Osteoblast (primary cell): Measurements from ENCODE around the gene HSD11B2. TPM values are rescaled to one million over a fixed set of nuclear protein-coding genes. Genes with fewer than 3 reads are reported as not detected.

Source experiments
- DNase-seq: peaks from one replicate; pipeline ENCODE4 v3.0.0; 2011; ENCODE audit warnings: low spot score, mixed read lengths; ENCODE audit not compliant: insufficient read length; ENCODE audit errors: missing footprints
- H2AFZ ChIP-seq: 2 replicates; pipeline ENCODE4 v1.6.0; 2011; ENCODE audit warnings: mild to moderate bottlenecking, low read length
- H3K27ac ChIP-seq: 2 replicates; pipeline ENCODE4 v1.5.1; 2011; ENCODE audit warnings: mild to moderate bottlenecking, low read depth, low read length, moderate library complexity
- H3K27me3 ChIP-seq: 2 replicates; pipeline ENCODE4 v1.6.0; 2012; ENCODE audit warnings: mild to moderate bottlenecking, control low read depth, inconsistent platforms, low read length, moderate library complexity; ENCODE audit not compliant: insufficient read depth
- H3K36me3 ChIP-seq: 2 replicates; pipeline ENCODE4 v1.5.1; 2011; ENCODE audit warnings: mild to moderate bottlenecking, low read length, control low read depth, moderate library complexity; ENCODE audit not compliant: insufficient read depth
- H3K4me1 ChIP-seq: 2 replicates; pipeline ENCODE4 v1.5.1; 2011; ENCODE audit warnings: mild to moderate bottlenecking, low read length, control low read depth, moderate library complexity; ENCODE audit not compliant: insufficient read depth
- H3K4me2 ChIP-seq: 2 replicates; pipeline ENCODE4 v1.6.0; 2011; ENCODE audit warnings: mild to moderate bottlenecking, low read length; ENCODE audit not compliant: insufficient read depth
- H3K4me3 ChIP-seq: fragments of 200-600 bp; sonication (generic); 3 replicates; pipeline ENCODE4 v1.5.1; 2012; ENCODE audit warnings: mild to moderate bottlenecking, low read length, inconsistent platforms; ENCODE audit not compliant: insufficient read depth
- H3K79me2 ChIP-seq: 2 replicates; pipeline ENCODE4 v1.6.0; 2012; ENCODE audit warnings: mild to moderate bottlenecking, low read length, control low read depth, inconsistent platforms; ENCODE audit not compliant: insufficient read depth
- H3K9me3 ChIP-seq: 2 replicates; pipeline ENCODE4 v1.5.1; 2011; ENCODE audit warnings: low read depth, low read length, control low read depth
- H4K20me1 ChIP-seq: 2 replicates; pipeline ENCODE4 v1.6.0; 2012; ENCODE audit warnings: mild to moderate bottlenecking, low read length, control low read depth; ENCODE audit not compliant: insufficient read depth
- total RNA-seq: library from RNA; depleted of rRNA; stranded (reverse); fragments of >200 nt; gene quantifications from 2 replicates; pipeline ENCODE4 v1.2.3, GENCODE V29; 2012
- TF ChIP-seq, protein P1 (sequence below): IDR thresholded peaks from 2 replicates; pipeline ENCODE4 v1.5.1; 2011; ENCODE audit warnings: mild to moderate bottlenecking, low read depth, low read length, moderate library complexity; ENCODE audit errors: extremely low read depth

The HSD11B2 gene
- total RNA-seq, 1 donor, result not detected

DNA sequence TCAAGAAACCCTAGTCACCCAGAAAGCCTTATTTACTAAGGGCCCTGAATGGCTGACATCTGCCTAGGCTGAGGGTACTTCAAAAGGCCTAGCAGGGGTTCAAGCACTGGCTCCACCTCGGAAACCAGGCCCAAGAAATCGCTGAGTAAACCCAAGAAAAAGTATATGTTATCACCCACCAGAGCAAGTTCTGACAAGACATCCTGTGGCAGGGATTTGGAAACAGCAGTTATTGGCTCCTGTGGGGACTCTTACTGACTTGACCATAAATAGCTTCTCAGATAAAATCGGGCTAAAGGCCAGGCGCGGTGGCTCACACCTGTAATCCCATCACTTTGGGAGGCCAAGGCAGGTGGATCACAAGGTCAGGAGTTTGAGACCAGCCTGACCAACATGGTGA, 37.8 kb downstream of the HSD11B2 start:
- TF ChIP-seq, protein P1, sequence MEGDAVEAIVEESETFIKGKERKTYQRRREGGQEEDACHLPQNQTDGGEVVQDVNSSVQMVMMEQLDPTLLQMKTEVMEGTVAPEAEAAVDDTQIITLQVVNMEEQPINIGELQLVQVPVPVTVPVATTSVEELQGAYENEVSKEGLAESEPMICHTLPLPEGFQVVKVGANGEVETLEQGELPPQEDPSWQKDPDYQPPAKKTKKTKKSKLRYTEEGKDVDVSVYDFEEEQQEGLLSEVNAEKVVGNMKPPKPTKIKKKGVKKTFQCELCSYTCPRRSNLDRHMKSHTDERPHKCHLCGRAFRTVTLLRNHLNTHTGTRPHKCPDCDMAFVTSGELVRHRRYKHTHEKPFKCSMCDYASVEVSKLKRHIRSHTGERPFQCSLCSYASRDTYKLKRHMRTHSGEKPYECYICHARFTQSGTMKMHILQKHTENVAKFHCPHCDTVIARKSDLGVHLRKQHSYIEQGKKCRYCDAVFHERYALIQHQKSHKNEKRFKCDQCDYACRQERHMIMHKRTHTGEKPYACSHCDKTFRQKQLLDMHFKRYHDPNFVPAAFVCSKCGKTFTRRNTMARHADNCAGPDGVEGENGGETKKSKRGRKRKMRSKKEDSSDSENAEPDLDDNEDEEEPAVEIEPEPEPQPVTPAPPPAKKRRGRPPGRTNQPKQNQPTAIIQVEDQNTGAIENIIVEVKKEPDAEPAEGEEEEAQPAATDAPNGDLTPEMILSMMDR, result no peak
- no peak overlapping the region for H3K4me3 ChIP-seq
- peaks cover 79% of the 10 kb centered on the region for H4K20me1 ChIP-seq

DNA sequence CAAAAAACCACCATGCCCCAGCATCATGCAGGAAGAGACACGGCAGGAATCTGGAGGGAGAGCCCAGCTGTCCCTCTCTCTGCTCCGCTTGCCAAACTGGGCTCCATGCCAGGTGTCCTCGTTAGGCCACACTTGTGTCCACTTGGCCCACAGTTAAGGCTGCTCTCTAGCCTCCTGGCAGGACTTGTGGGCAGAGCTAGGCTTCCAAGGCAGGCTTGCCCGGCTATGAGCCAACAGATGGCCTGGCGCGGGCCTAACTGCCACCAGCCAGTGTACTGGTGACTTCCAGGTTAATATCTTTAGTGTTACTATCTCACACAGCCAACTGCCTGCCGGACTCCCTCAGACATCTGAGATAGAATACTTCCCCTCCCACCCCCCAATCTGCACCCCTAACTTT, 39.4 kb downstream of the HSD11B2 start:
- Histone ChIP-seq H3K4me3 (no peak overlapping the region), H3K27ac (no peak overlapping the region), H3K4me1 (peaks cover 4% of the 10 kb centered on the region), H4K20me1 (peaks cover 79% of the 10 kb centered on the region), H3K4me2 (no peak overlapping the region), H3K79me2 (peaks cover 95% of the 10 kb centered on the region), H3K27me3 (no peaks in the 10 kb centered on the region), H3K9me3 (no peaks in the 10 kb centered on the region), H3K36me3 (peaks cover 6% of the 10 kb centered on the region), H2AFZ (no peak overlapping the region)
- peak; percentile 58 for DNase-seq
- TF ChIP-seq, protein P1, result no peak

More for the DNA sequence above, 37.8 kb downstream of the HSD11B2 start:
- no peaks in the 10 kb centered on the region for H3K9me3 ChIP-seq
- no peak for DNase-seq
- no peak overlapping the region for H3K4me2 ChIP-seq
- H3K27me3 ChIP-seq, result no peaks in the 10 kb centered on the region
- H3K79me2 ChIP-seq, result peaks cover 95% of the 10 kb centered on the region
- peaks cover 5% of the 10 kb centered on the region for H3K4me1 ChIP-seq
- no peak overlapping the region for H2AFZ ChIP-seq
- no peaks in the 10 kb centered on the region for H3K36me3 ChIP-seq
- no peak overlapping the region for H3K27ac ChIP-seq

DNA sequence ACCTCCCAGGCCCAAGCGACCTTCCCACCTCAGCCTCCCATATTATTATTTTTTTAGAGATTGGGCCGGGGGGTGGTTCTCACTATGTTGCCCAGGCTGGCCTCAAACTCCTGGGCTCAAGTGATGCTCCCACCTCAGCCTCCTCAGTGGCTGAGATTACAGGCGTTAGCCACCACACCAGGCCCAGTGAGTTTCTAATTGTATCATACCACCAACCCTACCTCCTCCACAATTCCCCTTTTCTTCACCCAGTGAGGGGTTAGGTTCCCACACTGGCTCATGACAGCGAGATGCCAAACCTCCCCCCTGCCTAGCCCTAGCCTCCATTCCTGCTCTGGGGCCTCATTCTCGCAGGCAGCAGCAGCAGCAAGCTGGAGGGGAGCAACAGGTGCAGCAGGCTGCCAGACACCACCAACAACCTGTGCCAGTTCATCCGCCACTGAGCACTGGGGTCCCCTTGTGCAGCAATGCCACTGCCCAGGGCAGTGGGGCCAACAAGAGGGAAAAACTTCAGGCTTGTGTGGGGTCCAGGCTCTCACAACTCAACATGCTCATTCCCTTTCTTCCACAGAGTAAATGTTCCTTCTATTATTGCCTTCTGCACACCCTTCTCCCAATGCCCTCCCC, 41.0 kb downstream of the HSD11B2 start:
- Histone ChIP-seq H3K79me2 (peaks cover 95% of the 10 kb centered on the region), H3K9me3 (no peaks in the 10 kb centered on the region), H3K4me1 (no peaks in the 10 kb centered on the region), H3K36me3 (peaks cover 6% of the 10 kb centered on the region), H4K20me1 (peaks cover 78% of the 10 kb centered on the region), H3K4me3 (no peak overlapping the region), H2AFZ (no peak overlapping the region), H3K4me2 (no peak overlapping the region), H3K27ac (no peak overlapping the region), H3K27me3 (no peaks in the 10 kb centered on the region)
- no peak for DNase-seq
- TF ChIP-seq, protein P1, result no peak

DNA sequence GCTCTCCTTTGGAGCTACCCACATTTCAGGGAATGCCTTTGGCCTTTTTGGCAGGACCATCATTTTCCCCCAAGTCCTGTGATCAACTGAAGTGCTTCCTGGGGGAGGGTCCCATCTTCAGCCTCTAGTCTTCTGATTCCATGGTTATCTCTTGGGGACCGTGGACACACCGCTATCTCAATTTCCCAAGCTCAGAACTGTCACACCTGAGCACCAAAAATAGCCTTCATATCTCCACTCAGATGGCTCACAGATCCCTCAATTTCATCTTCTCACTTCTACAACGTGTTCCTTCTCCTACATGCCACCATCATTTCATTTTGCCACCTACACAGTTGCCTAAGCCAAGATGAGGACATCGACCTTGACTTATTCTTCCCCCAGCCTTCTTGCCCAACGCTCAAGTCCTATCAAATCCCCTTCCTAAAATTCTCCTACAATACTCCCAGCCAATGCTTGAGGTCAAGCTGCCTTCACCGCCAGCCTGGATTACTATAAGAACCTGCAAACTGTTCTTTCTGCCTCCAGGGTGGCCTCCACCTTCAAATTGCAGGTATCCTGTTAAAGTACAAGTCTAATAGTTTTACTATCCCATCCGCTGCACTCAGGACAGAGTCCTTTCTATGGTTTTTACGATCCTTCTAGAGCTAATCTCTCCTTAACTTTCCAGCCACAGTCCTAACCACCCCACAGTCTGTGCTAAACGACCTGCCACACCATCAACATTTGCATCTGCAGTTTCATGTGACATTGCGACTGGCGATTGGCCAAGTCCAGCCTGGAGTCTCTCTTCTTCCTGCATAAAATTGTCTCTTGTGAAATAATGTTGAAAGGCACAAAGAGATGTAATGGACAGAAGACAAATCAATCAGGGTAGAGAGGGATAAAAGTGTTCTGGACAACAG, 43.9 kb downstream of the HSD11B2 start:
- H3K79me2 ChIP-seq, result peaks cover 96% of the 10 kb centered on the region

More for the DNA sequence above, 43.9 kb downstream of the HSD11B2 start:
- Histone ChIP-seq H3K27ac (no peak overlapping the region), H4K20me1 (peaks cover 81% of the 10 kb centered on the region), H3K36me3 (peaks cover 11% of the 10 kb centered on the region), H3K27me3 (no peaks in the 10 kb centered on the region), H2AFZ (no peak overlapping the region), H3K4me3 (no peak overlapping the region), H3K4me1 (peaks cover 7% of the 10 kb centered on the region), H3K4me2 (no peak overlapping the region), H3K9me3 (no peaks in the 10 kb centered on the region)
- TF ChIP-seq, protein P1, result no peak
- DNase-seq, result no peak
